ENCODE data around the gene CORO2A.

CORO2A gene

GRCh38 chr9:98191181-98191608 is 1.2 kb downstream of the CORO2A start:
- H3K27ac ChIP-seq = peak overlapping the region; percentile 77
- no peak for TF ChIP-seq ZFX (IDR thresholded peaks at IDR 0.05)
- TF ChIP-seq CTCF (conservative IDR thresholded peaks at IDR 0.05) = no peak

- H3K27ac ChIP-seq = peak overlapping the region; percentile 10
- no peak for TF ChIP-seq CTCF (conservative IDR thresholded peaks at IDR 0.05)
- no peak for TF ChIP-seq ZFX (IDR thresholded peaks at IDR 0.05)
Measured at GRCh38 chr9:98190757-98191105, 1.7 kb downstream of the CORO2A start.

GRCh38 chr9:98189412-98189811 is 3.0 kb downstream of the CORO2A start:
- peak overlapping the region; percentile 11; the same call in 1 of the 2 replicates for H3K27ac ChIP-seq
- no peak for TF ChIP-seq ZFX (IDR thresholded peaks at IDR 0.05)

- TF ChIP-seq CTCF (conservative IDR thresholded peaks at IDR 0.05) = no peak
- TF ChIP-seq ZFX (IDR thresholded peaks at IDR 0.05) = no peak
- no peak overlapping the region for H3K27ac ChIP-seq
Measured at GRCh38 chr9:98187926-98188325, 4.5 kb downstream of the CORO2A start.

GRCh38 chr9:98186236-98186635 is 6.2 kb downstream of the CORO2A start:
- TF ChIP-seq CTCF (conservative IDR thresholded peaks at IDR 0.05) (no peak), ZFX (IDR thresholded peaks at IDR 0.05) (no peak)
- no peak overlapping the region; the same call in 1 of the 2 replicates for H3K27ac ChIP-seq

- H3K27ac ChIP-seq = no peak overlapping the region; the same call in 1 of the 2 replicates
- TF ChIP-seq CTCF (conservative IDR thresholded peaks at IDR 0.05) (no peak), ZFX (IDR thresholded peaks at IDR 0.05) (no peak)
Measured at GRCh38 chr9:98185611-98186171, 6.7 kb downstream of the CORO2A start.

GRCh38 chr9:98185021-98185567 is 7.3 kb downstream of the CORO2A start:
- H3K27ac ChIP-seq = no peak overlapping the region; the same call in 1 of the 2 replicates
- no peak for TF ChIP-seq ZFX (IDR thresholded peaks at IDR 0.05)
- TF ChIP-seq CTCF (conservative IDR thresholded peaks at IDR 0.05) = no peak

- H3K27ac ChIP-seq = no peak overlapping the region
Measured at GRCh38 chr9:98184326-98184725, 8.1 kb downstream of the CORO2A start.

More at GRCh38 chr9:98184326-98184725, 8.1 kb downstream of the CORO2A start:
- no peak for TF ChIP-seq CTCF (conservative IDR thresholded peaks at IDR 0.05)
